ENCODE results near the gene ANKRD36. TPM values are rescaled to one million over a fixed set of nuclear protein-coding genes. Genes with fewer than 3 reads are reported as not detected.
"Not testable (repeated sequence)": the region's sequence is repeated elsewhere in the genome, so short reads cannot be mapped to it uniquely, and the experiment has no call there.

Gene ANKRD36
- total and polyA plus RNA-seq, 2 experiments from 2014 or later, result 10.7 to 21.8 TPM

GRCh38 chr2:97232981-97233380, 120.0 kb downstream of the ANKRD36 start:
- not testable (repeated sequence) for H3K4me3 ChIP-seq; H4K20me1 ChIP-seq (replicated peaks; ENCODE audit: insufficient read depth); DNase-seq (ENCODE audit: low spot score); H3K36me3 ChIP-seq (ENCODE audit: insufficient read depth); H3K4me1 ChIP-seq (ENCODE audit: insufficient read depth); H3K27me3 Mint-ChIP-seq (ENCODE audit: insufficient read depth, low read depth, poor library complexity); H3K4me1 Mint-ChIP-seq; H3K27me3 ChIP-seq (ENCODE audit: insufficient read depth); ATAC-seq; H3K4me2 ChIP-seq; H3K9me2 ChIP-seq (ENCODE audit: insufficient read depth); H2AFZ ChIP-seq; H3K79me2 ChIP-seq (replicated peaks; ENCODE audit: insufficient read depth); H3K4me3 Mint-ChIP-seq; H3F3A ChIP-seq (replicated peaks; ENCODE audit: low read depth); H3K27ac Mint-ChIP-seq; H3K27ac ChIP-seq (ENCODE audit: low read depth)
- H3K9me3 Mint-ChIP-seq, result peaks cover 13% of the 10 kb centered on the region; the same call in 2 of the 3 replicates
- peaks cover 22% of the 10 kb centered on the region; the same call in 2 of the 3 replicates for H3K36me3 Mint-ChIP-seq (ENCODE audit: low read depth)

- not testable (repeated sequence) for H3K4me3 Mint-ChIP-seq; H3K27me3 Mint-ChIP-seq (ENCODE audit: insufficient read depth, low read depth, poor library complexity); H3K27ac Mint-ChIP-seq; H3K4me2 ChIP-seq; H3K4me3 ChIP-seq; H4K20me1 ChIP-seq (replicated peaks; ENCODE audit: insufficient read depth); H3K4me1 Mint-ChIP-seq; H3K4me1 ChIP-seq (ENCODE audit: insufficient read depth); ATAC-seq; H3K27ac ChIP-seq (ENCODE audit: low read depth); DNase-seq (ENCODE audit: low spot score); H3F3A ChIP-seq (replicated peaks; ENCODE audit: low read depth); H2AFZ ChIP-seq; H3K79me2 ChIP-seq (replicated peaks; ENCODE audit: insufficient read depth); H3K9me2 ChIP-seq (ENCODE audit: insufficient read depth); H3K27me3 ChIP-seq (ENCODE audit: insufficient read depth); H3K36me3 ChIP-seq (ENCODE audit: insufficient read depth)
- Mint-ChIP-seq H3K36me3 (ENCODE audit: low read depth) (peaks cover 22% of the 10 kb centered on the region; the same call in 2 of the 3 replicates), H3K9me3 (peaks cover 12% of the 10 kb centered on the region; the same call in 2 of the 3 replicates)
These were observed 120.8 kb downstream of the ANKRD36 start for GRCh38 chr2:97233660-97234295.

- H3K27ac Mint-ChIP-seq; H3K27me3 Mint-ChIP-seq (ENCODE audit: insufficient read depth, low read depth, poor library complexity); H3K27ac ChIP-seq (ENCODE audit: low read depth); H3K36me3 ChIP-seq (ENCODE audit: insufficient read depth); H3K9me3 Mint-ChIP-seq; H3K4me1 Mint-ChIP-seq; H3K4me2 ChIP-seq; H3K4me3 ChIP-seq; DNase-seq (ENCODE audit: low spot score); H2AFZ ChIP-seq; ATAC-seq; H3K4me1 ChIP-seq (ENCODE audit: insufficient read depth); H3K27me3 ChIP-seq (ENCODE audit: insufficient read depth); H3K4me3 Mint-ChIP-seq; H3K36me3 Mint-ChIP-seq (ENCODE audit: low read depth); H3K79me2 ChIP-seq (replicated peaks; ENCODE audit: insufficient read depth); H3F3A ChIP-seq (replicated peaks; ENCODE audit: low read depth); H3K9me2 ChIP-seq (ENCODE audit: insufficient read depth); H4K20me1 ChIP-seq (replicated peaks; ENCODE audit: insufficient read depth): not testable (repeated sequence)
These were observed 148.2 kb downstream of the ANKRD36 start for GRCh38 chr2:97261192-97261591.

- H3K27ac ChIP-seq (ENCODE audit: low read depth); H3K4me3 Mint-ChIP-seq; H3F3A ChIP-seq (replicated peaks; ENCODE audit: low read depth); H3K9me2 ChIP-seq (ENCODE audit: insufficient read depth); H3K27me3 Mint-ChIP-seq (ENCODE audit: insufficient read depth, low read depth, poor library complexity); H4K20me1 ChIP-seq (replicated peaks; ENCODE audit: insufficient read depth); H3K36me3 Mint-ChIP-seq (ENCODE audit: low read depth); H3K4me1 ChIP-seq (ENCODE audit: insufficient read depth); ATAC-seq; H3K79me2 ChIP-seq (replicated peaks; ENCODE audit: insufficient read depth); H3K4me1 Mint-ChIP-seq; H2AFZ ChIP-seq; H3K4me2 ChIP-seq; H3K36me3 ChIP-seq (ENCODE audit: insufficient read depth); H3K4me3 ChIP-seq; H3K27ac Mint-ChIP-seq; H3K27me3 ChIP-seq (ENCODE audit: insufficient read depth); DNase-seq (ENCODE audit: low spot score): not testable (repeated sequence)
- peaks cover 14% of the 10 kb centered on the region for H3K9me3 Mint-ChIP-seq
These were observed 153.5 kb downstream of the ANKRD36 start for GRCh38 chr2:97266449-97266848.
